ENCODE data around the gene ZNF428. TPM values are rescaled to one million over a fixed set of nuclear protein-coding genes. Genes with fewer than 3 reads are reported as not detected.

ZNF428 gene
- total RNA-seq, 2 donors from 2014 or later = 24.1 to 37.8 TPM

DNA sequence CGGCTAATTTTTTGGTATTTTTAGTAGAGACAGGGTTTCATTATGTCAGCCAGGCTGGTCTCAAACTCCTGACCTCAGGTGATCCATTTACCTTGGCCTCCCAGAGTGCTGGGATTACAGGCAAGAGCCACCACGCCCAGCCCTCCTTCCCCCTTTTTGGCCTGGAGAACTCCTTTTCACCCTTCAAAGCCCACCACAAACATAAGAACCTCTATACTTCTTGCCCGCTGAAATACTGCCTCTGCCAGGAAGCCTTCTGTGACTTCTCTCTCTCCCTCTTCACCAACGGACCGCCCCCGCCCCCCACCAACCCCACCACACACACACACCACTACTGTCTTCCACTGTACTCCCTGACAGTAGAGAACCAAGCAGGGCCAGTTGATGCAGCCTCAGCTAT is 2.5 kb downstream of the ZNF428 start:
- Histone ChIP-seq H3K36me3 (peaks cover 7% of the 10 kb centered on the region), H3K27ac (no peak overlapping the region), H3K4me3 (no peak overlapping the region), H3K27me3 (replicated peaks; ENCODE audit: insufficient read depth) (no peaks in the 10 kb centered on the region), H3K9me3 (no peaks in the 10 kb centered on the region), H3K4me1 (ENCODE audit: control insufficient read depth in 1 of 2, low read depth in 2 of 2) (peaks cover 0 to 16% of the 10 kb centered on the region in 2 donors)
- no peak for DNase-seq (ENCODE audit: low spot score)
- no peak for ATAC-seq (ENCODE audit: insufficient number of reproducible peaks, low FRiP score, low read depth)
- TF ChIP-seq, protein P1, sequence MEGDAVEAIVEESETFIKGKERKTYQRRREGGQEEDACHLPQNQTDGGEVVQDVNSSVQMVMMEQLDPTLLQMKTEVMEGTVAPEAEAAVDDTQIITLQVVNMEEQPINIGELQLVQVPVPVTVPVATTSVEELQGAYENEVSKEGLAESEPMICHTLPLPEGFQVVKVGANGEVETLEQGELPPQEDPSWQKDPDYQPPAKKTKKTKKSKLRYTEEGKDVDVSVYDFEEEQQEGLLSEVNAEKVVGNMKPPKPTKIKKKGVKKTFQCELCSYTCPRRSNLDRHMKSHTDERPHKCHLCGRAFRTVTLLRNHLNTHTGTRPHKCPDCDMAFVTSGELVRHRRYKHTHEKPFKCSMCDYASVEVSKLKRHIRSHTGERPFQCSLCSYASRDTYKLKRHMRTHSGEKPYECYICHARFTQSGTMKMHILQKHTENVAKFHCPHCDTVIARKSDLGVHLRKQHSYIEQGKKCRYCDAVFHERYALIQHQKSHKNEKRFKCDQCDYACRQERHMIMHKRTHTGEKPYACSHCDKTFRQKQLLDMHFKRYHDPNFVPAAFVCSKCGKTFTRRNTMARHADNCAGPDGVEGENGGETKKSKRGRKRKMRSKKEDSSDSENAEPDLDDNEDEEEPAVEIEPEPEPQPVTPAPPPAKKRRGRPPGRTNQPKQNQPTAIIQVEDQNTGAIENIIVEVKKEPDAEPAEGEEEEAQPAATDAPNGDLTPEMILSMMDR (IDR thresholded peaks at IDR 0.05) = no peak

DNA sequence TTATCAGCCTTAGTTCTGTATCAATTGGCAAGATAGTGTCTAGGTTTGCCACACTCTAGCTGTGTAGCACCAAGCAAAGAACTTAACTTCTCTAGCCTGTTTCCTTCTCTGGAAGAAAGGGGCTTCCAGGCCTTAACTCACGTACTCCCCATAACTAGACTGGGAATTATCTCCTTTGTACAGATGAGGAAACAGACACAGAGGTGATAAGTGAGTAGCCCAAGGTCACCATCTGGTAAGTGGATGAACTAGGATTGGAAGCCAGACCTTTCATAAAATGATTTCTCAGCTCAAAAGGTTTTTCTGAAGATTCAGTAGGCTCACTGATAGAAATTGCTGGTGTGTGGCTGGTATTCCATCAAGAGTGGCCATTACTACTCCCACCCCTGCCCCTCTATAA is 3.1 kb downstream of the ZNF428 start:
- Histone ChIP-seq H3K36me3 (peaks cover 11% of the 10 kb centered on the region), H3K4me1 (ENCODE audit: control insufficient read depth in 1 of 2, low read depth in 2 of 2) (peaks cover 0 to 16% of the 10 kb centered on the region in 2 donors), H3K27ac (no peak overlapping the region), H3K4me3 (no peak overlapping the region), H3K9me3 (no peaks in the 10 kb centered on the region), H3K27me3 (replicated peaks; ENCODE audit: insufficient read depth) (no peaks in the 10 kb centered on the region)
- TF ChIP-seq, protein P1 (IDR thresholded peaks at IDR 0.05) = no peak
- no peak for ATAC-seq (ENCODE audit: insufficient number of reproducible peaks, low FRiP score, low read depth)
- no peak for DNase-seq (ENCODE audit: low spot score)

DNA sequence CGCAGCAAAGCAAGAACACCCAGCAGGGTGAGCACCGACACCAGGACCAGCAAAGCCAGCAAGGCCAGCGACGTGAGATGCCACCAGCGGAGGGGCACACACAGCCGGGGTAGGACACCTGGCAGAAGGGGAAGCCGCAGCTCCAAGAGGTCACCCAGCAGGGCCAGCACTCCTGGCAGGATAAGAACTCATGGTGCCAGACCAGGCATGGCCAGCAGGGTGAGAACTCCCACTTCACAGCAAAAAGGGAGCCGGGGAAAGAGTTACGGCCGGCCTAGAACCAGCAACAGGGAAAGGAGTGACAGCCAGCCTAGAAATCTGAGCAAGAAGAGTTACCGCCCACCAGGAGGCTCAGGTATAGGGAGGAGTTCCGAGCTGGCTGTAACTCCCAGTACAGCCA is 7.1 kb downstream of the ZNF428 start:
- Histone ChIP-seq H3K36me3 (peaks cover 14% of the 10 kb centered on the region), H3K9me3 (no peaks in the 10 kb centered on the region), H3K27me3 (replicated peaks; ENCODE audit: insufficient read depth) (no peaks in the 10 kb centered on the region), H3K4me3 (no peak overlapping the region), H3K27ac (no peak overlapping the region), H3K4me1 (ENCODE audit: control insufficient read depth in 1 of 2, low read depth in 2 of 2) (no peaks in the 10 kb centered on the region)
- ATAC-seq (ENCODE audit: insufficient number of reproducible peaks, low FRiP score, low read depth) (no peak), DNase-seq (ENCODE audit: low spot score) (no peak)
- TF ChIP-seq, protein P1 (IDR thresholded peaks at IDR 0.05) = no peak

DNA sequence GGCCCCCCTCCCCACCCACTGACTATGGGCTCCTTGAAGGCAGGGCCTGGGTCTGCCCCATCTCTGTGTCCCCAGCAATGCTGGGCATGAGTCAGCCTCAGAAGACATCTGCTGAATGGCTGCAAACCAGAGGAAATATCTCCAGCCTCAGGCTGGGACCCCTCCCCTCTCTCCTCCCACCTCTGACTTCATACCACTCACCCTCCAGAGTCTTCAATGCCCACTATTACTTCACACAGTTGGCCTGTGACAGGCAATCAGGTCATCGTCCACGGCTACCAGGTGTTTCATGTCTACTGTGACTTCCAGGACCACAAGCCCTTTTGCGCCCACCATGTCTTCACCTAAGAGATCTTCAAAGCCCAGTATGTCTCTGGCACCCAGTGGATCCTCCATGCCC is 7.6 kb downstream of the ZNF428 start, which contains the start of gene SRRM5:
Gene SRRM5, plus strand, starts transcription at position 301 of the 400 bp plus-strand sequence. Its CDS starts 34 bp downstream, at position 335.
- DNase-seq (ENCODE audit: low spot score) (no peak), ATAC-seq (ENCODE audit: insufficient number of reproducible peaks, low FRiP score, low read depth) (no peak)
- TF ChIP-seq, protein P1 (IDR thresholded peaks at IDR 0.05) = no peak
- Histone ChIP-seq H3K4me3 (no peak within 1 kb of the TSS), H3K36me3 (peaks cover 14% of the 10 kb centered on the region), H3K9me3 (no peaks in the 10 kb centered on the region), H3K27ac (no peak within 1 kb of the TSS), H3K27me3 (replicated peaks; ENCODE audit: insufficient read depth) (no peaks in the 10 kb centered on the region), H3K4me1 (ENCODE audit: control insufficient read depth in 1 of 2, low read depth in 2 of 2) (no peaks in the 10 kb centered on the region)

DNA sequence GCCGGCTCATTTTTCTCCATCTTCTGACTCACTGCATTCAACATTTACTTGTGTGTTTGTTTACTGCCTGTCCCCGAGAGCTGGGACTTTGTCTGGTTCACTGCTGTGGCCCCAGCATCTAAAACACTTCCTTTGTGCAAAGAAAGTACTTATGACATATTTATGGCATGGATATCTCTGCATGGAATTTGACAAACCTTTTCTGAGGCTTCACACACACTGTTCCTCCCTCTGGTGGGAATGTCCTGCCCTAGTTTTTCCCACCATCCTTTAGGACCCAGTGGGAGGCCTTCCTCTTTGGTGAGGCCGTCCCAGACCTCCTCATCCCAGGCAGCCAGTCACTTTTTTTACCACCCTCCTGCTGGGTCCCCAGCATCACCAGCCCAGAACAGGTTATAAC is 8.9 kb downstream of the ZNF428 start:
- Histone ChIP-seq H3K4me3 (no peak overlapping the region), H3K4me1 (ENCODE audit: control insufficient read depth in 1 of 2, low read depth in 2 of 2) (no peaks in the 10 kb centered on the region), H3K27ac (no peak overlapping the region), H3K36me3 (peaks cover 17% of the 10 kb centered on the region), H3K27me3 (replicated peaks; ENCODE audit: insufficient read depth) (no peaks in the 10 kb centered on the region), H3K9me3 (no peaks in the 10 kb centered on the region)
- DNase-seq (ENCODE audit: low spot score) (no peak), ATAC-seq (ENCODE audit: insufficient number of reproducible peaks, low FRiP score, low read depth) (no peak)
- TF ChIP-seq, protein P1 (IDR thresholded peaks at IDR 0.05) = no peak

Measured in thoracic aorta (tissue), 2 donors.